OCI-LY3 (cell line): Measurements from ENCODE around the gene SFXN2.
A peak's percentile ranks its signal among the peaks of the same experiment; 100 is the strongest.
"Not testable (repeated sequence)": the region's sequence is repeated elsewhere in the genome, so short reads cannot be mapped to it uniquely, and the experiment has no call there.

Experiments
- H2AFZ ChIP-seq: fragments of 200-600, 300-600 bp; shearing (Covaris generic); 2 replicates; pipeline ENCODE4 v1.6.0; 2014; ENCODE audit warnings: antibody characterized with exemption, low read depth, low read length
- H3K27ac ChIP-seq: fragments of 200-600, 300-600 bp; sonication (generic); 2 replicates; pipeline ENCODE4 v1.5.1; 2014; ENCODE audit warnings: mild to moderate bottlenecking, low read length, moderate library complexity, mixed read lengths
- H3K27me3 ChIP-seq: fragments of 200-600, 300-600 bp; sonication (generic); 2 replicates; pipeline ENCODE4 v1.6.1; 2014; ENCODE audit warnings: low read depth, low read length, mixed read lengths
- H3K36me3 ChIP-seq: fragments of 200-600, 300-600 bp; sonication (generic); replicated peaks from 2 replicates; pipeline ENCODE3; 2014; ENCODE audit warnings: low read depth, low read length, mixed read lengths
- H3K4me1 ChIP-seq: fragments of 300-600, 200-600 bp; sonication (generic); 2 replicates; pipeline ENCODE4 v1.6.1; 2014; ENCODE audit warnings: low read length, mixed read lengths
- H3K4me2 ChIP-seq: fragments of 200-600, 300-600 bp; sonication (generic); 2 replicates; pipeline ENCODE4 v1.6.1; 2014; ENCODE audit warnings: low read length, mixed read lengths
- H3K4me3 ChIP-seq: fragments of 300-600, 200-600 bp; sonication (generic); 2 replicates; pipeline ENCODE4 v1.5.1; 2014; ENCODE audit warnings: antibody characterized with exemption, mild to moderate bottlenecking, low read length, moderate library complexity
- H3K79me2 ChIP-seq: fragments of 300-600, 200-600 bp; shearing (Covaris generic); 2 replicates; pipeline ENCODE4 v1.6.1; 2014; ENCODE audit warnings: mild to moderate bottlenecking, low read length, mixed read lengths
- H3K9ac ChIP-seq: fragments of 300-600, 200-600 bp; shearing (Covaris generic); 2 replicates; pipeline ENCODE4 v1.6.0; 2014; ENCODE audit warnings: mild to moderate bottlenecking, low read length, moderate library complexity
- H3K9me3 ChIP-seq: fragments of 200-600, 300-600 bp; shearing (Covaris generic); 2 replicates; pipeline ENCODE4 v1.6.1; 2014; ENCODE audit warnings: low read length, mixed read lengths; ENCODE audit not compliant: insufficient read depth
- H4K20me1 ChIP-seq: fragments of 200-600, 300-600 bp; sonication (generic); 2 replicates; pipeline ENCODE4 v1.6.1; 2016; ENCODE audit warnings: low read length, mixed read lengths; ENCODE audit not compliant: insufficient read depth
- CTCF ChIP-seq: fragments of 200-600, 300-600 bp; sonication (generic); IDR thresholded peaks from 2 replicates; pipeline ENCODE4 v1.5.1; 2014; ENCODE audit warnings: antibody characterized with exemption, low read length, low read depth
- EZH2phosphoT487 ChIP-seq: fragments of 200-600 bp; shearing (Covaris generic); IDR thresholded peaks from 2 replicates; pipeline ENCODE4 v1.6.1; 2018; ENCODE audit warnings: antibody characterized with exemption, mixed run types, low read depth

Gene SFXN2

GRCh38 chr10:102714621-102715455 is at the start of gene SFXN2:
TSS of gene SFXN2 (plus strand) at chr10:102714636. CDS start at chr10:102726637, 12,001 bp downstream.
- Histone ChIP-seq H3K27me3 (no peaks in the 10 kb centered on the region), H3K79me2 (peaks cover 82% of the 10 kb centered on the region), H4K20me1 (no peaks in the 10 kb centered on the region), H2AFZ (peak within 1 kb of the TSS; percentile 49; the same call in 1 of the 2 replicates), H3K36me3 (peaks cover 10% of the 10 kb centered on the region), H3K4me2 (peak within 1 kb of the TSS; percentile 93), H3K9ac (peak within 1 kb of the TSS; percentile 93), H3K9me3 (no peaks in the 10 kb centered on the region), H3K4me1 (peaks cover 26% of the 10 kb centered on the region), H3K4me3 (peak within 1 kb of the TSS; percentile 91), H3K27ac (peak within 1 kb of the TSS; percentile 92)
- TF ChIP-seq EZH2phosphoT487 (no peak), CTCF (peak; percentile 23; the same call in 1 of the 2 replicates)

- no peaks in the 10 kb centered on the region for H3K36me3 ChIP-seq
- TF ChIP-seq EZH2phosphoT487 (no peak), CTCF (no peak)
- H3K27ac ChIP-seq = no peak overlapping the region
- no peak overlapping the region for H2AFZ ChIP-seq
- no peaks in the 10 kb centered on the region for H4K20me1 ChIP-seq
- no peak overlapping the region for H3K4me3 ChIP-seq
- no peaks in the 10 kb centered on the region for H3K79me2 ChIP-seq
- no peaks in the 10 kb centered on the region for H3K27me3 ChIP-seq
- H3K4me2 ChIP-seq = no peak overlapping the region
- no peak overlapping the region for H3K9ac ChIP-seq
- H3K4me1 ChIP-seq = peaks cover 7% of the 10 kb centered on the region
- H3K9me3 ChIP-seq = no peaks in the 10 kb centered on the region
Observed at GRCh38 chr10:102665904-102666509, 48.4 kb upstream of the SFXN2 start.

GRCh38 chr10:102667411-102667810 is 47.0 kb upstream of the SFXN2 start:
- H3K79me2 ChIP-seq, H3K4me3 ChIP-seq, H3K9ac ChIP-seq, H3K4me2 ChIP-seq, H3K27ac ChIP-seq, H4K20me1 ChIP-seq, H3K36me3 ChIP-seq, H3K9me3 ChIP-seq, H3K4me1 ChIP-seq, H2AFZ ChIP-seq, H3K27me3 ChIP-seq: not testable (repeated sequence)

DNA sequence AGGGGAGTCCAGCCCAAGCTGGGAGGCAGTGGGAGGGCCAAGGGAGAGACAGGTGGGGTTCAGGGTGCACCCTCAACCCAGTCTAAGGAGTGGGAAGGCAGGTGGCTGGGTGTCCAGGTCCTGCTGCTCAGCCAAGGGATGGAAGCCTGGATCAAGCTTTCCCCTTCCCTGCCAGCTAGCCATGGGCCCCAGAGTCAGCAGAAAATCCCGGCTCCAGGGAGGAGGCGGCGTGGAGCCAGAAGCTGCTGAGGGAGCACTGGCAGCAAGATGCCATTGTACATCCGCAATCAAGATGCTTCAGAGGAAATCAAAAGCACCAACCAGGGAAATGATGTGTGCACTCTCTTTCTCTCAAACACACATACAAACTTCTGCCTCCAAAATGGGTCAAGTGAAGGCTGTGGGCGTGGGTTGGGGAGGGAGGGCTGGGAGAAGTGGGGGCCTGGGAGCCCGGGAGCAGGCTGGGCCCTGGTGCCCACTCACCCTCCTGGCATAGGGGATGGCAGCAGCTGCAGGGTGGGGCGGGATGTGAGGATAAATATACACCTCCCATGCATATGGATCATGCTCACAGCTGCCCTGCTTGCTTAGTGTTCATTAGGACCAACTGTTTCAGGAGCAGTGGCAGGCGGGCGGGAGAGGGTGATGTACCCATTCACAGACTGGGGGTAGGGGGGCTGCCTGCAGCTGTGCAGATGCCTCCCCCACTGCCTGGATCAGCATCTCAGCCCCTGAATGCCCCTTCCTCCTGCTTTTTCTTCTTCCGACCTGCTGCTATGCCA is 45.9 kb upstream of the SFXN2 start:
- H3K4me1 ChIP-seq = no peaks in the 10 kb centered on the region
- H3K27ac ChIP-seq = no peak overlapping the region

More for the DNA sequence above, 45.9 kb upstream of the SFXN2 start:
- Histone ChIP-seq H4K20me1 (no peaks in the 10 kb centered on the region), H3K79me2 (no peaks in the 10 kb centered on the region), H3K4me3 (no peak overlapping the region), H3K27me3 (no peaks in the 10 kb centered on the region), H3K9me3 (no peaks in the 10 kb centered on the region), H3K9ac (no peak overlapping the region), H2AFZ (no peak overlapping the region), H3K36me3 (no peaks in the 10 kb centered on the region), H3K4me2 (no peak overlapping the region)
- TF ChIP-seq CTCF (no peak), EZH2phosphoT487 (no peak)
